HepG2 (cell line): ENCODE measurements around the gene AKT3. TPM values are rescaled to one million over a fixed set of nuclear protein-coding genes. Genes with fewer than 3 reads are reported as not detected.

Experiments used
- ATAC-seq: fragments of 200-7000 bp; cut with Tn5 transposase; 3 replicates; pipeline ENCODE4 v1.9.1; 2020; ENCODE audit warnings: mild to moderate bottlenecking, moderate library complexity
- BruUV-seq: library from RNA; stranded (reverse); fragments of 400-500 nt; replicated peaks from 2 replicates; lab custom pipeline; 2021; lab: Mats Ljungman, UMichigan
- CTCF ChIA-PET: fragments of 300-600 bp; formaldehyde crosslinking; extraction: SDS; loops from one replicate; lab custom pipeline; 2021; ENCODE audit warnings: low total read pairs, inconsistent platforms, low intra/inter-chr PET ratio; lab: Yijun Ruan, JAX
- POLR2A ChIA-PET: fragments of 350-600 bp; sonication (Branson Sonifier 250); formaldehyde crosslinking; loops from one replicate; lab custom pipeline; 2020; ENCODE audit warnings: antibody characterized with exemption, inconsistent platforms; lab: Yijun Ruan, JAX
- DNase-seq: peaks from one replicate; pipeline ENCODE4 v3.0.0-alpha.2; 2015; ENCODE audit warnings: low spot score
- FAIRE-seq: peaks from 3 replicates; lab custom pipeline; 2011; peaks lifted over from hg19 to GRCh38; lab: Jason Lieb, UNC
- H2AFZ ChIP-seq: one replicate; pipeline ENCODE4 v1.6.1; 2011; ENCODE audit warnings: low read length, inconsistent platforms
- H3K27ac ChIP-seq: fragments of 300-600 bp; 3 replicates; pipeline ENCODE4 v1.8.0; 2011; ENCODE audit warnings: mixed run types, mild to moderate bottlenecking, mixed read lengths, low read length, inconsistent platforms; ENCODE audit not compliant: insufficient read depth; ENCODE audit errors: extremely low read length
- H3K27me3 ChIP-seq, 2 experiments: fragments of 200-600 bp in 1 of 2; 2 replicates in 1 of 2; 3 replicates in 1 of 2; pipeline versions ENCODE4 v1.6.0 to v1.8.0; 2011; ENCODE audit warnings: low read length in 2 of 2, mild to moderate bottlenecking in 2 of 2, moderate library complexity in 2 of 2, inconsistent platforms in 1 of 2; ENCODE audit not compliant: insufficient read depth in 2 of 2, control insufficient read depth in 1 of 2
- H3K36me3 ChIP-seq, 2 experiments: fragments of 200-600 bp in 1 of 2; replicated peaks in 1 of 2; 2 replicates in 1 of 2; 3 replicates in 1 of 2; pipeline versions ENCODE4 v1.5.1 to v1.8.0; 2011; ENCODE audit warnings: low read length in 2 of 2, inconsistent platforms in 1 of 2; ENCODE audit not compliant: insufficient read depth in 2 of 2, control insufficient read depth in 1 of 2
- H3K4me1 ChIP-seq: 2 replicates; pipeline ENCODE4 v1.5.1; 2012; ENCODE audit warnings: low read length, inconsistent platforms; ENCODE audit not compliant: insufficient read depth
- H3K4me2 ChIP-seq: 2 replicates; pipeline ENCODE4 v1.6.0; 2011; ENCODE audit warnings: low read depth, low read length, inconsistent platforms
- H3K4me3 ChIP-seq, 3 experiments: fragments of 200-600 bp in 1 of 3; sonication (generic), shearing (Covaris generic) in 1 of 3; replicated peaks in 1 of 3; 2 replicates each; pipeline ENCODE4 v1.5.1; 2011 to 2016; ENCODE audit warnings: low read length in 3 of 3, inconsistent platforms in 2 of 3, low read depth in 2 of 3, mild to moderate bottlenecking in 2 of 3, control low read depth in 1 of 3, mixed read lengths in 1 of 3; ENCODE audit not compliant: insufficient read depth in 1 of 3
- H3K79me2 ChIP-seq: one replicate; pipeline ENCODE4 v1.6.1; 2011; ENCODE audit warnings: low read length, inconsistent platforms; ENCODE audit not compliant: insufficient read depth
- H3K9ac ChIP-seq: 2 replicates; pipeline ENCODE4 v1.6.0; 2011; ENCODE audit warnings: mild to moderate bottlenecking, low read depth, low read length, inconsistent platforms; ENCODE audit not compliant: insufficient read depth
- H3K9me3 ChIP-seq: 2 replicates; pipeline ENCODE4 v1.5.1; 2012; ENCODE audit warnings: mild to moderate bottlenecking, low read length
- H4K20me1 ChIP-seq: 2 replicates; pipeline ENCODE4 v1.6.0; 2011; ENCODE audit warnings: inconsistent platforms, mild to moderate bottlenecking, low read length, moderate library complexity; ENCODE audit not compliant: insufficient read depth
- CEBPG ChIP-seq: IDR thresholded peaks from 2 replicates; pipeline ENCODE4 v1.6.1; 2016
- DMTF1 ChIP-seq: sonication (generic); formaldehyde crosslinking; IDR thresholded peaks from 2 replicates; pipeline ENCODE4 v1.4.0; 2020; ENCODE audit warnings: mild to moderate bottlenecking, missing genetic modification reagents
- DR1 ChIP-seq: sonication (generic); formaldehyde crosslinking; IDR thresholded peaks from 2 replicates; pipeline ENCODE4 v1.8.0; 2021; ENCODE audit warnings: mild to moderate bottlenecking, missing genetic modification reagents, inconsistent platforms
- MAFK ChIP-seq, 2 experiments: IDR thresholded peaks in 1 of 2; conservative IDR thresholded peaks in 1 of 2; 2 replicates each; pipeline ENCODE4 v1.6.1; 2011; ENCODE audit warnings: improper control_type of control experiment in 2 of 2, low read length in 2 of 2
- MTF1 ChIP-seq: sonication (generic); formaldehyde crosslinking; IDR thresholded peaks from 2 replicates; pipeline ENCODE4 v1.5.0; 2020; ENCODE audit warnings: missing genetic modification reagents
- NFE2L2 ChIP-seq: fragments of 150-350 bp; IDR thresholded peaks from 2 replicates; pipeline ENCODE4 v1.6.1; 2014; ENCODE audit warnings: low read length
- REL ChIP-seq: sonication (generic); formaldehyde crosslinking; conservative IDR thresholded peaks from 2 replicates; pipeline ENCODE4 v1.8.0; 2022; ENCODE audit warnings: mild to moderate bottlenecking, missing genetic modification reagents, moderate library complexity
- RNF219 ChIP-seq: sonication (generic); formaldehyde crosslinking; IDR thresholded peaks from 2 replicates; pipeline ENCODE4 v1.5.0; 2020; ENCODE audit warnings: mild to moderate bottlenecking, missing genetic modification reagents
- SNAI1 ChIP-seq: sonication (generic); formaldehyde crosslinking; IDR thresholded peaks from 2 replicates; pipeline ENCODE4 v1.5.0; 2020; ENCODE audit warnings: mild to moderate bottlenecking, missing genetic modification reagents, borderline replicate concordance
- ZNF343 ChIP-seq: sonication (generic); formaldehyde crosslinking; IDR thresholded peaks from 2 replicates; pipeline ENCODE4 v1.4.0; 2020; ENCODE audit warnings: mild to moderate bottlenecking, missing genetic modification reagents
- ZNF446 ChIP-seq: sonication (generic); formaldehyde crosslinking; IDR thresholded peaks from 2 replicates; pipeline ENCODE4 v1.5.0; 2020; ENCODE audit warnings: mild to moderate bottlenecking, missing genetic modification reagents
- ZNF550 ChIP-seq: sonication (generic); formaldehyde crosslinking; IDR thresholded peaks from 2 replicates; pipeline ENCODE4 v1.4.0; 2020; ENCODE audit warnings: mild to moderate bottlenecking, missing genetic modification reagents, borderline replicate concordance
- ZNF879 ChIP-seq: sonication (generic); formaldehyde crosslinking; IDR thresholded peaks from 2 replicates; pipeline ENCODE4 v1.8.1; 2023; ENCODE audit warnings: missing genetic modification reagents
- WGBS: methylation state at CpG from one replicate; pipeline ENCODE4 v1.1.6; 2017; ENCODE audit warnings: low lambda C conversion rate; 5-methylcytosine and 5-hydroxymethylcytosine counted together
- in situ Hi-C: cut with HindIII; loops from 2 replicates; pipeline ENCODE4 v1.10.0; 2017; ENCODE audit warnings: low pct_unique_long_range_greater_than_20kb; ENCODE audit not compliant: extremely low pct_ligation_motif_present
- intact Hi-C: fragments of 100-400 bp; cut with micrococcal nuclease; formaldehyde crosslinking; loops from one replicate; pipeline ENCODE4 v1.10.0; 2022; ENCODE audit not compliant: unreplicated experiment
- polyA plus RNA-seq, 8 experiments: library from polyadenylated mRNA; depleted of rRNA in 3 of 8; stranded (reverse) in 7 of 8; unstranded in 1 of 8; fragments of >200 nt; fragmentation: Illumina TruSeq in 4 of 8; extraction: Trizol in 4 of 8; gene quantifications; 2 replicates each; pipeline versions ENCODE4 v1.2.1 to v1.2.3, GENCODE V29; 2011 to 2016; ENCODE audit warnings: low read depth in 4 of 8, missing spikeins in 1 of 8, mixed read lengths in 1 of 8; ENCODE audit not compliant: insufficient read depth in 1 of 8
- total RNA-seq, 5 experiments: library from RNA; depleted of rRNA; stranded (reverse); fragments of >200 nt; fragmentation: Illumina TruSeq; extraction: Trizol; gene quantifications; 2 replicates each; pipeline ENCODE4 v1.2.3, GENCODE V29; 2016; ENCODE audit warnings: low read depth in 1 of 5

Gene AKT3
- total and polyA plus RNA-seq, 2 of the 13 experiments (the other 11 are each of a cell fraction or from before 2014, with no cell fraction given), result 0.07 TPM

GRCh38 chr1:243727503-243728203 lies 122.4 kb downstream of the AKT3 start:
- in situ Hi-C loops, result no loop called here
- no peak overlapping the region for H3K27ac ChIP-seq

More at GRCh38 chr1:243727503-243728203, 122.4 kb downstream of the AKT3 start:
- no peak overlapping the region for H2AFZ ChIP-seq
- FAIRE-seq (no peak), DNase-seq (no peak), ATAC-seq (no peak)
- H3K79me2 ChIP-seq, result no peaks in the 10 kb centered on the region
- H3K9ac ChIP-seq, result no peak overlapping the region
- ChIA-PET CTCF (no interaction called here), POLR2A (no interaction called here)
- TF ChIP-seq ZNF879 (CRISPR knock-in tag) (no peak), RNF219 (CRISPR knock-in tag) (no peak), NFE2L2 (no peak), ZNF550 (no peak), MTF1 (CRISPR knock-in tag) (no peak), REL (CRISPR knock-in tag) (no peak), DR1 (no peak), ZNF446 (CRISPR knock-in tag) (no peak), DMTF1 (CRISPR knock-in tag) (no peak), SNAI1 (no peak), CEBPG (CRISPR knock-in tag) (no peak), MAFK (conservative IDR thresholded peaks at IDR 0.05 in 1 of 2, IDR thresholded peaks at IDR 0.05 in 1 of 2; ENCODE audit: low read length in 2 of 2) (no peak), ZNF343 (CRISPR knock-in tag) (no peak)
- H3K4me2 ChIP-seq, result no peak overlapping the region
- H3K4me3 ChIP-seq, result no peak overlapping the region
- H4K20me1 ChIP-seq, result no peaks in the 10 kb centered on the region
- 0% methylated on average over 4 of the region's 4 CpGs for WGBS
- H3K36me3 ChIP-seq, result no peaks in the 10 kb centered on the region
- H3K9me3 ChIP-seq, result no peaks in the 10 kb centered on the region
- intact Hi-C loops, result no loop called here
- H3K27me3 ChIP-seq, result no peaks in the 10 kb centered on the region
- no peaks in the 10 kb centered on the region for H3K4me1 ChIP-seq
- no TSS peak for BruUV-seq
